Adrenal gland (tissue), 12 donors: ENCODE data around the gene TSC22D4. TPM values are rescaled to one million over a fixed set of nuclear protein-coding genes. Genes with fewer than 3 reads are reported as not detected.

Source experiments
- DNase-seq, 7 donors: peaks; one replicate each; pipeline ENCODE4 v3.0.0-alpha.2; 2019 to 2020
- H3K27ac ChIP-seq, 5 donors: fragments of 200-600 bp; sonication (generic) in 4 of 5; 1 replicate in 3 of 5; 2 replicates in 2 of 5; pipeline versions ENCODE4 v1.5.1 to v1.8.0; 2016 to 2020; ENCODE audit warnings: mild to moderate bottlenecking in 1 of 5
- H3K27me3 ChIP-seq: fragments of 200-600 bp; 2 replicates; pipeline ENCODE4 v1.8.0; 2021
- H3K36me3 ChIP-seq, 2 donors: fragments of 200-600 bp; replicated peaks in 1 of 2; 1 replicate in 1 of 2; 2 replicates in 1 of 2; pipeline versions ENCODE4 v1.5.1 to v1.8.0; 2018 to 2022
- H3K4me1 ChIP-seq, 2 donors: fragments of 200-600 bp; replicated peaks in 1 of 2; 1 replicate in 1 of 2; 2 replicates in 1 of 2; pipeline versions ENCODE4 v1.5.1 to v1.8.0; 2018 to 2021
- H3K4me3 ChIP-seq, 4 donors: fragments of 200-600 bp; sonication (generic) in 3 of 4; one replicate each; pipeline ENCODE4 v1.5.1; 2016 to 2018
- H3K9me3 ChIP-seq, 3 donors: fragments of 200-600 bp; sonication (generic) in 1 of 3; replicated peaks in 1 of 3; 1 replicate in 2 of 3; 2 replicates in 1 of 3; pipeline versions ENCODE4 v1.5.1 to v1.8.0; 2016 to 2021
- CTCF ChIP-seq, 6 experiments: fragments of 450-650 bp in 4 of 6; fragments of 200-600 bp in 2 of 6; sonication (generic) in 1 of 6; IDR thresholded peaks; 1 replicate in 5 of 6; 2 replicates in 1 of 6; pipeline versions ENCODE4 v1.5.1 to v1.8.0; 2016 to 2021; ENCODE audit warnings: antibody characterized with exemption in 6 of 6, mild to moderate bottlenecking in 2 of 6, moderate library complexity in 1 of 6
- POLR2A ChIP-seq, 2 donors: fragments of 450-650 bp; IDR thresholded peaks; one replicate each; pipeline ENCODE4 v1.6.1; 2017; ENCODE audit warnings: antibody characterized with exemption in 2 of 2, mild to moderate bottlenecking in 2 of 2, moderate library complexity in 1 of 2
- WGBS, 4 donors: extraction: QIAGEN DNeasy Blood & Tissue Kit in 2 of 4; methylation state at CpG; one replicate each; pipeline versions ENCODE4 v1.1.5 to v1.1.7; 2013 to 2017; 5-methylcytosine and 5-hydroxymethylcytosine counted together
- intact Hi-C, 2 donors: fragments of 100-400 bp; cut with DNase I; formaldehyde crosslinking; loops; one replicate each; pipeline versions ENCODE4 v1.14.1 to v1.15.0; 2022 to 2023
- polyA plus RNA-seq, 3 donors: library from polyadenylated mRNA; stranded (reverse); fragments of 200-250 nt in 2 of 3; fragments of 350-450 nt in 1 of 3; fragmentation: Illumina TruSeq in 1 of 3; extraction: RNeasy Lipid Tissue Mini Kit (QIAGEN cat#74804) in 1 of 3; gene quantifications; one replicate each; pipeline ENCODE4 v1.2.3, GENCODE V29; 2013 to 2014
- total RNA-seq, 9 donors: library from RNA; depleted of rRNA in 4 of 9; stranded (reverse); fragments of >200 nt in 4 of 9; fragments of 120-200 nt in 1 of 9; fragmentation: NEBNext Ultra II Directional in 1 of 9; extraction: Animal tissue kit (Norgen Biotek cat#: 25700) in 1 of 9; gene quantifications; one replicate each; pipeline versions ENCODE4 v1.1.0 to v1.2.4, GENCODE V29; 2013 to 2023
- donor health status: healthy with polysubstance abuse.
- donor health status: Bipolar disorder and iron deficiency.
- donor health status: DM: yes; HTN: yes; CAD: no.
- donor health status: DM: no; HTN: no; CAD: no.
- donor health status: DM: no; HTN: no; CAD: no.
- donor health status: DM: yes; HTN: yes; CAD: no.

The TSC22D4 gene
- total and polyA plus RNA-seq, 12 donors = 11.2 to 96.1 (median 60.7) TPM

GRCh38 chr7:100521076-100521475, 42.1 kb upstream of the TSC22D4 start:
- no peaks in the 10 kb centered on the region for H3K4me1 ChIP-seq
- 88 to 100% (median 94%) methylated on average over 2 of the region's 2 CpGs for WGBS, 4 donors
- no peaks in the 10 kb centered on the region for H3K9me3 ChIP-seq
- TF ChIP-seq CTCF (IDR thresholded peaks at IDR 0.05) (no peak), POLR2A (IDR thresholded peaks at IDR 0.05) (no peak)
- no peaks in the 10 kb centered on the region for H3K27me3 ChIP-seq
- no peak overlapping the region for H3K27ac ChIP-seq
- H3K36me3 ChIP-seq = no peaks in the 10 kb centered on the region
- intact Hi-C loops = no loop called here
- no peak for DNase-seq
- no peak overlapping the region for H3K4me3 ChIP-seq

- H3K4me3 ChIP-seq = no peak overlapping the region
- no peaks in the 10 kb centered on the region for H3K9me3 ChIP-seq
- no peaks in the 10 kb centered on the region for H3K27me3 ChIP-seq
- intact Hi-C loops = no loop called here
- no peaks in the 10 kb centered on the region for H3K36me3 ChIP-seq
- WGBS, 4 donors = 20 to 27% (median 25%) methylated on average over 1 of the region's 1 CpG
- no peak overlapping the region for H3K27ac ChIP-seq
- TF ChIP-seq POLR2A (IDR thresholded peaks at IDR 0.05) = no peak
- TF ChIP-seq CTCF (IDR thresholded peaks at IDR 0.05) = no peak
- no peak for DNase-seq
- H3K4me1 ChIP-seq = peaks cover 0 to 1% of the 10 kb centered on the region in 2 donors
Observed at GRCh38 chr7:100520138-100520537, 41.1 kb upstream of the TSC22D4 start.

GRCh38 chr7:100519580-100519979, 40.6 kb upstream of the TSC22D4 start:
- Histone ChIP-seq H3K4me3 (no peak overlapping the region), H3K9me3 (no peaks in the 10 kb centered on the region), H3K27me3 (no peaks in the 10 kb centered on the region), H3K4me1 (peaks cover 0 to 4% of the 10 kb centered on the region in 2 donors), H3K27ac (no peak overlapping the region), H3K36me3 (no peaks in the 10 kb centered on the region)
- DNase-seq = no peak
- no peak for TF ChIP-seq CTCF (IDR thresholded peaks at IDR 0.05)
- no peak for TF ChIP-seq POLR2A (IDR thresholded peaks at IDR 0.05)
- WGBS, 4 donors = 83 to 96% (median 90%) methylated on average over 6 of the region's 6 CpGs
- intact Hi-C loops = no loop called here

GRCh38 chr7:100517305-100517704, 38.3 kb upstream of the TSC22D4 start:
- Histone ChIP-seq H3K27ac (no peak overlapping the region), H3K36me3 (no peaks in the 10 kb centered on the region), H3K9me3 (no peaks in the 10 kb centered on the region), H3K4me3 (no peak overlapping the region), H3K27me3 (no peaks in the 10 kb centered on the region), H3K4me1 (peaks cover 0 to 4% of the 10 kb centered on the region in 2 donors)
- no peak for TF ChIP-seq CTCF (IDR thresholded peaks at IDR 0.05)
- TF ChIP-seq POLR2A (IDR thresholded peaks at IDR 0.05) = no peak
- whole genome bisulfite sequencing, 4 donors = 66 to 85% (median 78%) methylated on average over 2 of the region's 2 CpGs
- intact Hi-C loops = no loop called here
- no peak for DNase-seq
